Measurements from ENCODE around the gene CHRNG.

CHRNG gene

DNA sequence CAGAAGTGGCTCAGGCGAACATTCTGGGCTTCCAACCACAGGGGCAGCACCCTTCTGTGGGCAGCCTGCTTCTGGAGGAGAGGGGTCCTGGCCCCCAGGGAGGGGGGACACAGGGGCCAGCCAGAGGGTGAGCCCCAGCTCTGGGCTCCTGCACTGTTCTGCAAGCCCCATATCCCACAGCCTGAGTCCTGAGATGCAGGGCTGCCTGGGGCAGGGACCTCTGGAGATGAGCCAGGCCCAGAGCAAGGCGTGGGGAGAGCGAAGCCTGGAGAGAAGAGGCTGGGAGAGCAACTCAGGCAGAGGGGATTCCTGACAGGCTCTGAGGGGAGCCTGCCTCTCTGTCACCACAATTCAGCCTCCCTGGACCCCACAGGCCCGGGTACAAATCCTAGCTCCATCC, 32.8 kb upstream of the CHRNG start:
- no peak for DNase-seq

DNA sequence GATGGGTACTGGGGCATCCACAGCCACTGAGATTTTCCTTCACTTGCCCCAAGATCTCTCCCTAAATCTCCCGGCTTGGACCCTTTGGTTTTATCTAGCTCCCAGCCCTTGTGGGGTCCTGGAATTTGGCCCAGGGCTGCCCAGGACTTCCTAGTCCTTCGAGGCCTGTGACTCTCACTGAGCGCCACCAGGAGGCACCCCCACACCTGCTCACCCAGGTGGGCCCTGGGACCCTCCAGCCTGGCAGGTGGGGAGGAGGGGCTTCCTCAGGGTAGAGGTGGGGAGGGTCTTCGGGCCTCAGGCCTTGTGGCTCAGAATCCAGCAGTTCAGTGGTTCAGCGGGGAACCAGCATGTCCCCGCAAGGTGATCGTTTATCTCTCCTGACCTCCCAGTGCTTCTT, 31.2 kb upstream of the CHRNG start:
- no peak for DNase-seq

DNA sequence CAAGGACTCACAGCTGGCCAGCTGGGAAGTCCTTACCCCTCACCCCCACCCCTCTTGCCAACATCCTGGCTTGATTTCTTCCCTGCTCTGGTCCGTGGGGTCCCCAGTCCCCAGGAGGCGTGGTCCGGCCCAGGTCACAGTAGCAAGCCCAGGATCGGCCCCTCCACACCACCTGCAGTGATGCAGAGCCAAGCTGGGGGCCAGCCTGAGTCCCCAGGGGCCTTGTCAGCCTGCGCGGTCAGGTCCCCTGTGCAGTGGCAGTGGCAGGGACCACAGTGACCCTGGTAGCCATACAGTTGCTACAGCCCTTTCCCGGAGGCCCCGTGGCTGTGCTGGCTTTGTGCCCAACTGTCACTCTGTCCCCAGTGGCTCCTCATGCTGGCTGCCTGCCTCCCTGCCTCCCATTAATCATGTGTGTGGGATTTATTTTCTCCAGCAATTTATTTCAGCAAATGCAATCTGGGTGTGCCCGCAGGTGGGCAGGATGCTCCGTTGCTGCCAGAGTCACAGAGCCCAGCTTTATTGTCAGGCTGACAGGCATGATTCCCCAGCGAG, 28.1 kb upstream of the CHRNG start:
- no peak for DNase-seq

DNA sequence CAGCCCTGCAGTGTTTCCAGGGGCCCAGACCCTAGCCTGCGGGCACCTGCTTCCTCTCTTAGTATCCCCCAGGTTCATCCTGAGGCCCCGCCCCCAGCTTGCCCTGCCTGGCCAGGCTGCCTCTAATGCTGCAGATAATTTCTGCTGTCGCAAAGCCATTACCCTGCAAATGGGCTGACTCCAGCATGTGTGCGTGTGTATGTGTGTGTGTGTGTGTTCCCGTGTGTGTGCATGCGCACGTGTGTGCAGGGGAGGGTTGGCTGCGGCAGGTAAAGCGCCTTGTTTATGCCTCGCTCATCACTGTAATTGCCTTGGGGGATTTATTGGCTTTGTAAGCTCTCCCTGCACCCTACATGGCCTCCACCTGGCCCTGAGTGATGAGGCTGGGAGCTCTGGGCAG, 26.9 kb upstream of the CHRNG start:
- no peak for DNase-seq

DNA sequence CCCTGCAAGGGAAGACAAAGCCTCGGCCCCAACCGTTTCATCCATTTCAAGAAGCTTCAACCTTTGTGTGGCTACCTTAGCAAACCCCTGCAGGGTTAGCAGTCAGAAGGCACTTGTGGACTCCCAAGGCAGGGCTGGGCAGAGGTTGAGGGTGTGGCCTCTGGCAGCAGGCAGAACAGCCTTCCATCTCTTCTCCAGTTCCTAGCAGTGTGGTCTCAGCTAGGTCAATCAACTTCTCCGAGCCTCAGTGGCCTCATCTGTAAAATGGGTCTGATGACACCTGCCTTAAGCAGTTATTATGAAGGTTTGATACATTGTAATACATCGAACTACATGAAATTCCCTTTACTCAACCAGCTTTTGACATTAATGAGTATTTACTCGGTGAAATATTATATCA, 26.1 kb upstream of the CHRNG start:
- no peak for DNase-seq

DNA sequence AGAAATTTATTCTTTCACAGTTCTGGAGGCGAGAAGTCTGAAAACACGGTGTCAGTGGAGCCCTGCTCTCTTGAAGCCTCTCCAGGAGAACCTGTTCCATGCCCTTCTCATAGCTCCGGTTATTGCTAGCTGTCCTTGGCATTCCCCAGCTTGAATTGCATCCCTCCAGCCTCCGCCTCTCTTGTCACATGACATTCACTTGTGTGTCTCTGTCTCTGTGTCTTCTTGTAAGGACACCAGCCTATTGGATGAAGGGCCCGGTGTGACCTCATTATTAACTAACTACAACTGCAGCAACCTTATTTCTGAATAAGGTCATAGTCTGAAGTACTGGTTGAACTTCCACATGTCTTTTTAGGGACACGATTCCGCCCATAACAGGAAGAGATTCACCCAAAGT, 23.9 kb upstream of the CHRNG start:
- no peak for DNase-seq

DNA sequence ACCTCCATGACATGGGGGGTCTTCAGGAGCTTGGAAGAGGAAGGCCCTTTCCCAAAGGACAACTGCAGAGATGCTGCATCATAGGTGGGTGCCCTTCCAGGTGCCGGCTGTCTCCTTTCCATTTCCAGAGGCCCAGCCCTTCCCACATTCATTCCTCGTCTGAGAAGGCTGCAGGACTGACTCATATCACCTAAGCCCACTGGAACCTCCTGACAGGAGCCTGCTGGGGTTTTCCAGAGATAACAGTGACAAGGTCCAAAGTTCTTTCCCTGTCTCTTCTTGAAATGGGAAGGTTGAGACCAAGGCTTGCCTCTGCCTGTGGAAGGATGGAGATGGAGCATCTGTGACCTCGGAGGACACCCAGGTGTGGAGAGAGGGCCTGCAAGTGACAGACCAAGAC, 22.9 kb upstream of the CHRNG start:
- DNase-seq: no peak

DNA sequence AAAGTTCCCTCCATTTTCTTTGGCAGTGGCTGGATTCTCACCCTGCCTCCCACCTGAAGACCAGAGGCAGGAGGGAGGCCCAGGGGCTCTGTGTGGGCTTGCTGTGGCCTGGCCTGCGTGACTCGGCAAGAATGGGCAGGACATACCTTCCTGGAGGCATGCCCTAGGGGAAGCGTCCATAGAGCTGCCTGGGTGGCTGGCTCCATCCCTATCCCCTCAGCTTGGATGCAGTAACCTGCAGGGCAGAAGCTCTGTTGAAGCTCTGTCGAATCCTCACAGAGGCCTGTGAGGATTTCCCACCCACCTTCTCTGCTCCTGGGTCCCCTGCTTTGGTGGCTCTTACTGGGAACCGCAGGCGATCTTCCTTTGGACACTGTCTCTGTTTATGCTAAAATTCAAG, 20.6 kb upstream of the CHRNG start:
- no peak for DNase-seq

DNA sequence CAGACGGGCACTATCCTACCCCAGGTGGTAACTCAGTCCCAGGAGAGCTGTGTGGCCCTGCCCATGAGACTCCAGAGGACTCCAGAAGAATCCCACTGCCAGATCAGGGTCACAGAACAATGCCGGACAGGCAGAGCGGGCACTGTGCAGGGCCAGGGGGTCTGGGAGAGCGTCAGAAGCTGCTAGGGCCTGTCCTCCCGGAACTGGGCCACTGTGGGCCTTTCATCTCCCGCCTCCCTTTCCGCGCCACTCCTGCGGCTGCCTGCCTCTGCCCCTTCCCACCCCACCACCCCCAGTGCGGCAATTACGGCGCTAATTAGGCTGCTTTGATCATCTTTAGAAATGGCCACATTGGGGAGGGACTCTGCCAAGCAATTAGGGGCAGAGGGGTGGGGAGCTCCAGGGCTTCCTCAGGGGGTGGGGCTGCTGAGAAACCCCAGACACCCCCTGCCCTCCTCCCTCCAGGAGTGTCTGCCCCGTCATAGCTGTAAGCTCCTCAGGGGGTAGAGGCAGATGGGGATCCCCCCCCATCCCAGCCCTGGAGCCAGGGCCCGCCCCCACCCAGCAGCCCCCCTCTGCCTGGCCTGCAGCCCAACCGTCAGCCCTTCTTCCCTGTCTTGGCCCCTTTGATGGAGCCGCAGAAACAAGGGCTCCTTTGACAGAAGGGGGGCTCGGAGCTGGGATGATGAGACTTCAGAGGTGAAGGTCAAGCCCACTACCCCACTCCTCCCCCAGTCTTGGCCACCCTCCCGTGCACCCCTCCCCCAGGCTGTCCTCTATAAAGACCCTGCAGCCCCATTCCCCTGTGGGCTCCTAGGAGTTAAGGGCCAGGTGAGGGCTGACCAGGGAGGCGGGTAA, 19.7 kb upstream of the CHRNG start, which contains the start of gene PRSS56:
Gene PRSS56 (plus strand): TSS at position 808 of the 858 bp plus-strand sequence. CDS start 211 bp downstream, outside the sequence.
- DNase-seq: no peak

DNA sequence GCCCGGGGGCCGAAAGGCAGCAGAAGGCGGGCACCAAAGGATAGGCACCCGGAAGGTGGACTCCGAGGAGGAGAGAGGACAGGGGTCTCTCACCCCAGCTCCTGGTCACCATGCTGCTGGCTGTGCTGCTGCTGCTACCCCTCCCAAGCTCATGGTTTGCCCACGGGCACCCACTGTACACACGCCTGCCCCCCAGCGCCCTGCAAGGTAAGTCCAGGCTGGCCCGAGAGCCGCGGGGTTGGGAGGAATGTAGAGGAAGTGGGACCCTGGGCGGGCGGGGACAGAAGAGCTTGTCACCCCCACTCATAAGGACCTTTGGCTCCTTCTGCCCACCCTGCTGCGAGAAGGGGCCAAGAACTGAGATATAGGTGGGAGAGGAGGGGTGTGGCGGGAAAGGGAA, 19.0 kb upstream of the CHRNG start:
- no peak for DNase-seq

DNA sequence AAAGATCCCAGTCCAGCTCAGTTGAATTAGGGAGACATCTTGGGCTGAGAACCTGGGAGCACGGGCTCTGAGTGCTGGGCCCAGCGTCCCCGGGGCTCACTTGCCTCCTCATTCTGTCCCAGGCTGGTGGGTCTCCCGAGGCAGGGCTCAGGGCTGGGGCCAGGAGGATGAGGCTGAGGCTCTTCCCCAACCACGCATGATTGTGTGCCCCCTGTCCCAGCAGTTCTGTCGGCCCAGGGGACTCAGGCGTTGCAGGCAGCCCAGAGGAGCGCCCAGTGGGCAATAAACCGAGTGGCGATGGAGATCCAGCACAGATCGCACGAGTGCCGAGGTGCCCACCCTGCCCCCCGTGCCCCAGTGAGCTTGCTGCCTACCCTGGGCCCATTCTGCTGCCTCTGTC, 18.4 kb upstream of the CHRNG start:
- DNase-seq: no peak

DNA sequence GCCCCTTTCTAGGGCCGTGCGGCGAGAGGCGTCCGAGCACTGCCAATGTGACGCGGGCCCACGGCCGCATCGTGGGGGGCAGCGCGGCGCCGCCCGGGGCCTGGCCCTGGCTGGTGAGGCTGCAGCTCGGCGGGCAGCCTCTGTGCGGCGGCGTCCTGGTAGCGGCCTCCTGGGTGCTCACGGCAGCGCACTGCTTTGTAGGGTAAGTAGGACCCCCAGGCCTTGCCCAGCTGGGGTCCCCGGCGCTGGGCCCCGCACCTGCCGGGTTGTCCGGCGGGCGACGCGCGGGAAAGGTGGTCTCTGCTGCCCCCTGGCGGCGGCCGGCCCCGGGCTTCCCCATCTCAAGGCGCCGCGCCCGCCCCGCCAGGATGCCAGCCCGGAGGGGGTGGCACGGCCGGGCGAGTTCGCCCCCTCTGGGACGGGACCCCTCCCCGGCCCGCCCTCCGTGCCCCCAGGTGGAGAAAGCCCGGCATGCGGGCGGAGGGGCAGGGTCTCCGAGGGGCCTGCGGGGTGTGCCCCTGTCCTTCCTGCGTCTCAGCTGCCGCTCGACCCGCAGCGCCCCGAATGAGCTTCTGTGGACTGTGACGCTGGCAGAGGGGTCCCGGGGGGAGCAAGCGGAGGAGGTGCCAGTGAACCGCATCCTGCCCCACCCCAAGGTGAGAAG, 17.4 kb upstream of the CHRNG start:
- peak; percentile 67 for DNase-seq

DNA sequence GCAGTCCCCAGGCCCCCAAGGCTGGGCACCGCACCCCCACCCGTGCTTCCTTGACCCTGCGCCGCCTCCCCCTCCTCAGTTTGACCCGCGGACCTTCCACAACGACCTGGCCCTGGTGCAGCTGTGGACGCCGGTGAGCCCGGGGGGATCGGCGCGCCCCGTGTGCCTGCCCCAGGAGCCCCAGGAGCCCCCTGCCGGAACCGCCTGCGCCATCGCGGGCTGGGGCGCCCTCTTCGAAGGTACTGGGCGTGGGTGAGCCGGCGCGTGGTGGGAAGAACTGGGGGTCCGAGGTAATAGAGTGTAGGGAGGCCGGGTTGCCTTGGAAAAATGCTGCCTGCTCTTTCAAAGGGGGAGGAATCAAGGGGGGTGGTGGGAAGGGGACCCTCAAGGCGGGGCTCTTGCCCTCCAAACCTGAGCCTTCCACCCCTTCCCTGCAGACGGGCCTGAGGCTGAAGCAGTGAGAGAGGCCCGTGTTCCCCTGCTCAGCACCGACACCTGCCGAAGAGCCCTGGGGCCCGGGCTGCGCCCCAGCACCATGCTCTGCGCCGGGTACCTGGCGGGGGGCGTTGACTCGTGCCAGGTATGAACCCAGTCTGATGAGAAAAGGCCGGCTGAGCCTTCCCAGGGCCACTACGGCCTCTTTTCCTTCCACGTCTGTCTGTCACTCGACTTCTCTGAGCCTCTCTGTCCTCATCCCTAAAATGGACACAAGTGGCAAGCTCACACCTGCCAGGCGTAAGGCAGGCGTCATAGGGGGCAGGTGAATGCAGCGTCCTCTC, 16.7 kb upstream of the CHRNG start:
- no peak for DNase-seq

DNA sequence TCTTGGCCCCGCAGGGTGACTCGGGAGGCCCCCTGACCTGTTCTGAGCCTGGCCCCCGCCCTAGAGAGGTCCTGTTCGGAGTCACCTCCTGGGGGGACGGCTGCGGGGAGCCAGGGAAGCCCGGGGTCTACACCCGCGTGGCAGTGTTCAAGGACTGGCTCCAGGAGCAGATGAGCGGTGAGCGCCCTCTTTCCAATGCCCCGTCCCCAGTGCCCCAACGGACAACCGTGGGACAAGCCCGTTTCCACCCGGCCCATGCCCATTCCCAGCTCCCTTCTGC, 16.1 kb upstream of the CHRNG start:
- DNase-seq: no peak

DNA sequence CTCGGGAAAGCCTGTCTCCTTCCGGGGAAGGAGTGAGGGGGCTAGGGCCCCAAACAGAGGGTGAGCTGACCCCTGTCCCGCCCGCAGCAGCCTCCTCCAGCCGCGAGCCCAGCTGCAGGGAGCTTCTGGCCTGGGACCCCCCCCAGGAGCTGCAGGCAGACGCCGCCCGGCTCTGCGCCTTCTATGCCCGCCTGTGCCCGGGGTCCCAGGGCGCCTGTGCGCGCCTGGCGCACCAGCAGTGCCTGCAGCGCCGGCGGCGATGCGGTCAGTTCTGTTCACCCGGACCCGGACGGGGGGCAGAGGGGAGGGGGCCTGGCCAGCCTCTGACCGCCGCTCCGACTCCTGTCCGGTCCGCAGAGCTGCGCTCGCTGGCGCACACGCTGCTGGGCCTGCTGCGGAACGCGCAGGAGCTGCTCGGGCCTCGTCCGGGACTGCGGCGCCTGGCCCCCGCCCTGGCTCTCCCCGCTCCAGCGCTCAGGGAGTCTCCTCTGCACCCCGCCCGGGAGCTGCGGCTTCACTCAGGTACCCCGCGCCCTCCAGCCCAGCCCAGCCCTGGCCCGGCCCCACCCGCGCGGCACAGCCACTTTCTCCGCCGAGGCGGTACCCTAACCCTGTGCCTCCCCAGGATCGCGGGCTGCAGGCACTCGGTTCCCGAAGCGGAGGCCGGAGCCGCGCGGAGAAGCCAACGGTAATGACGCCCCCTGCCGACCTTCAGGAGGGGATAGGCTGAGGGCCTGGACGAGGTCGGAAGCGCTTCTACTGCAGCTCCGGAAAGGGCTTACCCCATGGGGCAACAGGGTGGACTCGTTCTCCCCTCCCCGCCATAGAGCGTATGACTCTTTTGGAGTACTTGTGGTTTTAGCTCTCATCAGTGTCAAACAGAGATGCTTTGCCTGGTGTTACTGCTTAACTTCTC, 15.6 kb upstream of the CHRNG start:
- DNase-seq: peak; percentile 85

DNA sequence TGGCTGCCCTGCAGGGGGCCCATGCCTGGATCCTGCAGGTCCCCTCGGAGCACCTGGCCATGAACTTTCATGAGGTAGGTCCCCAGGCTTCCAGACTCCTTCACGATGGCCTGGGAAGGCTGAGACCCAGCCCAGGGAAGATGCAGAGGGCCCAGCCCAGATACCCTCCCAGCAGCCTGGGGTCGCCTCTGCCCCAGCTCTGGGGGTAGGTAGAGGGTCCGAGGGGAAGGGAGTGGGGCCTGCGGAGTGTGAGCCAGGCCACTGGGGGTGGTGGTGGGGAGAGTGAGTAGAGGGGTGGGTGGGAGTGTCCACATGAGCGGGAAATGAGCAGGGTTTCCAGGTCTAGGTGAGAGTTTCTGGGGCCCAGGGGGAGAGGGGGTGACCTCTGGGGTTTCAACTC, 14.7 kb upstream of the CHRNG start:
- no peak for DNase-seq

DNA sequence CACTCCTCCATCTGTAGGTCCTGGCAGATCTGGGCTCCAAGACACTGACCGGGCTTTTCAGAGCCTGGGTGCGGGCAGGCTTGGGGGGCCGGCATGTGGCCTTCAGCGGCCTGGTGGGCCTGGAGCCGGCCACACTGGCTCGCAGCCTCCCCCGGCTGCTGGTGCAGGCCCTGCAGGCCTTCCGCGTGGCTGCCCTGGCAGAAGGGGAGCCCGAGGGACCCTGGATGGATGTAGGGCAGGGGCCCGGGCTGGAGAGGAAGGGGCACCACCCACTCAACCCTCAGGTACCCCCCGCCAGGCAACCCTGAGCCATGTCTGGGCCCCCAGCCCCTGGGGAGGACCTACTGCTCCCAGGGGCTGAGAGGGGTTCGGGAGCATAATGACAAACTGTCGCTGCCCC, 14.3 kb upstream of the CHRNG start:
- no peak for DNase-seq

DNA sequence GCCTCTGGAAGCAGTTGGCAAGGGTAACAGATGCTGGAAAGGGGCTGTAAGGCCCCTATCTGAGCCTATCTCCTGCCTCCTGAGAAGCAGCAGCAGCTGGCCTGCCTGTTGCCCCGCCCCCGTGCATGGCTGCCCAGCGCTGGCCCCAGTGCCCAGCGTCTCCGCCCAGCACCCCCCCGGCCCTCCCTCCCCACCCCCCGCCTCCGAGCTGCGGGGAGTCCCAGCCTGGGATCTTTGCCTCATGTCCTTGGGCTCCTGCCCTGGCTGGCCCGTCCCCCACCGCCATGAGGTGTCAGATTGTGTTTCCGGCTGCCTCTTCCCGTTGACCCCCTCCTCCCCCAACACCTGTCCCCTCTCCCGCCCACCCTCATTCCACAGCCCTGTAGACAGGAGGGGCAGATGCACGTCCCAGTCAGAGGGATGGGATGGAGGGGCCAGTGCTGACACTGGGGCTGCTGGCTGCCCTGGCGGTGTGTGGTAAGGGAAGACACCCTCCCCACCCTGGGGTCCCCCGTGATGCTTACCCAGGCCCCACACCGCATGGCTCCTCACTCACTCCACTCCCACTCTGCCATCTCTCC, 13.6 kb upstream of the CHRNG start, which contains the start of gene CHRND:
Gene CHRND (plus strand): TSS at position 370 of the 581 bp plus-strand sequence. CDS start 56 bp downstream, at position 426.
- no peak for DNase-seq

DNA sequence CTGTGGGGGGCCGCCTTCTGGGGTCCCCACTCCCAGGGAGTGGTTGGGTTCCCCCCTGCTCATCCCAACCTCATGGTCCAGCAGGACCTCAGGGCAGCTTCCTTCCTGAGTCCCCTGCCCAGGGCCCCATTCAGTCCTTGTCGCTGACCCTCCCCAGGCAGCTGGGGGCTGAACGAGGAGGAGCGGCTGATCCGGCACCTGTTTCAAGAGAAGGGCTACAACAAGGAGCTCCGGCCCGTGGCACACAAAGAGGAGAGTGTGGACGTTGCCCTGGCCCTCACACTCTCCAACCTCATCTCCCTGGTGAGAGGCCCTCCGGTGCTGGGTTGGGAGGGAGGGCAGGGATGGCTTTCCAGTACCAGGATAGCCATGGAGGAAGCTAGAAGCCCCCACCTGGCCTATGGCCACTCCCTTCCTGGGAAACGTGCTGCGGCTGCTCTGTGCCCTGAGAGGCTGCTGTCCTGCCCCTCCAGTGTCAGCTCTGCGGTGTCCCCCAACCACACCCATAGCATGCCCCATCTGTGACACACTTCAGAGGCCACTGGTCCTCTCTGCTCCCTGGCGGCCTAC, 13.0 kb upstream of the CHRNG start:
- no peak for DNase-seq

DNA sequence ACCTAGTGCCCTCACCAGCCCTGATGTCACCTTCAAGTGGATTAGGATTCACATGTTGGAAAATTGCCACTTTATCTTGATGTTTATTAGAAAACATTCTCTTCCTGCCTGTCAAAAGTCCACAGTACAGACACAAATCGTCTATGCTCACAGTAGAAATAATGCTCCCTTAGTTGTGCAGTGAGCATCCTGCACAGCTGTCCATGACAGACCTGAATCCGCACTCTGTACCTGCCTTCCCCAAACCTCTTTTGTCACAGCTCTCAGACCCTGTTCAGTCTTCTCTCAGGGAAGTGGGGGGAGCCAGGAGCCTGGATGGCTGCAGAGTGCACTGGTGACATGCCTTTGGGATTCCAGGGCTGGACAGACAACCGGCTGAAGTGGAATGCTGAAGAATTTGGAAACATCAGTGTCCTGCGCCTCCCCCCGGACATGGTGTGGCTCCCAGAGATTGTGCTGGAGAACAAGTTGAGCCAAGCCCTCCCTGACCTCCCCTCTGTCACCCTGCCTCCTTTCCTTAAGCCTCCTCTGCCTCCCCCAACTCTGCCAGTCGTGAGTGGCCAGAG, 11.5 kb upstream of the CHRNG start:
- DNase-seq: no peak

DNA sequence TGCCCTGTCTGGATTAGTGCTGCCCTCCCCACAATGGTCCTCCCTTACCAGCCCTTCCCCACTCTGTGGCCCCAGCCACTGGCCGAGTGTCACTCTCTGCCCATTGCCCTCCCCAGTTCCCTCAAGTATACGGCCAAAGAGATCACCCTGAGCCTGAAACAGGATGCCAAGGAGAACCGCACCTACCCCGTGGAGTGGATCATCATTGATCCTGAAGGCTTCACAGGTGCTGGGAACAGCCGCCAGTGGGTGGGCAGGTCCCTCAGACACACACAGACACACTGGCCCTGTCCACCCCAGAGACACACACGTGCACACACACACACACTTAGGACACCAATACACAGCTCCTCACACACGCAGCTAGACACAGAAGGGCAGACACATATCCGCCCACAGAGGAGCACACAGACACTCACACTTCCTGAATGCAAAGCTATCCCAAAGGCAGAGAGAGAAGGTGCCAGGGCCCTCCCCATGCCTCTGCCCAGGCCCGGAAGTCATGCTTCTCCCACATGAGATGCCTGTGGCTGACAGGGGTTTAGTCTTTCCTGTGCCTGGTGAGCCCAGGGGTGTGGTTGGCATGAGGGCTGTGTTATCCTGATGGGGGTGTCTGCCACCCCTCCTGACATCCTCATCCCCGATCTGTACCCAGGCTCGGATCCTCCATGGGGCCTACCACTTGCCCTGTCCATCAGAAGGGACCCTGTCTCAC, 10.6 kb upstream of the CHRNG start:
- no peak for DNase-seq
